Thymus (tissue), 11 donors: ENCODE measurements around the gene GRIP2. TPM values are rescaled to one million over a fixed set of nuclear protein-coding genes. Genes with fewer than 3 reads are reported as not detected.

ENCODE experiments used
- DNase-seq, 9 donors: peaks; one replicate each; pipeline ENCODE4 v3.0.0-alpha.2; 2013; ENCODE audit warnings: low spot score in 9 of 9, low read depth in 6 of 9, missing footprints in 1 of 9
- H3K27ac ChIP-seq, 2 donors: one replicate each; pipeline ENCODE4 v1.5.1; 2013; ENCODE audit warnings: control low read depth in 1 of 2, low read depth in 1 of 2, low read length in 1 of 2, mild to moderate bottlenecking in 1 of 2, moderate library complexity in 1 of 2
- H3K27me3 ChIP-seq, 2 donors: one replicate each; pipeline ENCODE4 v1.5.1; 2013; ENCODE audit warnings: low read length in 1 of 2; ENCODE audit not compliant: control insufficient read depth in 2 of 2, insufficient read depth in 1 of 2
- H3K36me3 ChIP-seq, 2 donors: one replicate each; pipeline ENCODE4 v1.5.1; 2013; ENCODE audit warnings: low read length in 1 of 2, mild to moderate bottlenecking in 1 of 2, moderate library complexity in 1 of 2; ENCODE audit not compliant: control insufficient read depth in 2 of 2, insufficient read depth in 2 of 2
- H3K4me1 ChIP-seq, 2 donors: one replicate each; pipeline ENCODE4 v1.5.1; 2013; ENCODE audit warnings: low read length in 2 of 2; ENCODE audit not compliant: control insufficient read depth in 2 of 2, insufficient read depth in 2 of 2
- H3K4me3 ChIP-seq, 2 donors: one replicate each; pipeline ENCODE4 v1.5.1; 2013; ENCODE audit warnings: low read length in 2 of 2, control low read depth in 1 of 2, mild to moderate bottlenecking in 1 of 2
- H3K9me3 ChIP-seq, 2 donors: one replicate each; pipeline ENCODE4 v1.5.1; 2013; ENCODE audit warnings: low read length in 1 of 2, mild to moderate bottlenecking in 1 of 2; ENCODE audit not compliant: control insufficient read depth in 2 of 2, insufficient read depth in 1 of 2
- WGBS: extraction: QIAGEN DNeasy Blood & Tissue Kit; methylation state at CpG from one replicate; pipeline ENCODE4 v1.1.7; 2013; 5-methylcytosine and 5-hydroxymethylcytosine counted together
- polyA plus RNA-seq: library from polyadenylated mRNA; stranded (reverse); fragments of 200-250 nt; gene quantifications from one replicate; pipeline ENCODE4 v1.2.3, GENCODE V29; 2013
- total RNA-seq: library from RNA; stranded (reverse); fragments of 120-200 nt; gene quantifications from one replicate; pipeline ENCODE4 v1.2.4, GENCODE V29; 2013
- donor health status: healthy.

The GRIP2 gene
- total and polyA plus RNA-seq, 2 donors, result 0.14 to 0.37 TPM

GRCh38 chr3:14441920-14442300, 98.2 kb downstream of the GRIP2 start:
- Histone ChIP-seq H3K36me3 (peaks cover 23% of the 10 kb centered on the region in 2 donors), H3K4me3 (no peak overlapping the region), H3K4me1 (peaks cover 5 to 15% of the 10 kb centered on the region in 2 donors), H3K27me3 (no peaks in the 10 kb centered on the region), H3K27ac (no peak overlapping the region), H3K9me3 (no peaks in the 10 kb centered on the region)
- WGBS, result 98% methylated on average over 6 of the region's 6 CpGs
- no peak for DNase-seq

GRCh38 chr3:14441240-14441919, 98.8 kb downstream of the GRIP2 start:
- Histone ChIP-seq H3K36me3 (peaks cover 18 to 21% of the 10 kb centered on the region in 2 donors), H3K9me3 (no peaks in the 10 kb centered on the region), H3K27me3 (no peaks in the 10 kb centered on the region), H3K27ac (no peak overlapping the region), H3K4me3 (no peak overlapping the region), H3K4me1 (peaks cover 5 to 15% of the 10 kb centered on the region in 2 donors)
- WGBS, result 89% methylated on average over 18 of the region's 18 CpGs
- no peak for DNase-seq

- Histone ChIP-seq H3K9me3 (no peaks in the 10 kb centered on the region), H3K27me3 (no peaks in the 10 kb centered on the region), H3K36me3 (peaks cover 11 to 15% of the 10 kb centered on the region in 2 donors), H3K4me1 (peaks cover 5 to 15% of the 10 kb centered on the region in 2 donors), H3K4me3 (no peak overlapping the region), H3K27ac (no peak overlapping the region)
- DNase-seq, result no peak
- WGBS, result 85% methylated on average over 11 of the region's 11 CpGs
Measured at GRCh38 chr3:14440531-14441239, 99.5 kb downstream of the GRIP2 start.

- no peaks in the 10 kb centered on the region for H3K27me3 ChIP-seq
- peaks cover 5 to 18% of the 10 kb centered on the region in 2 donors for H3K4me1 ChIP-seq
- H3K27ac ChIP-seq, result no peak overlapping the region
- DNase-seq, result no peak
- 76% methylated on average over 3 of the region's 3 CpGs for WGBS
- H3K9me3 ChIP-seq, result no peaks in the 10 kb centered on the region
- H3K36me3 ChIP-seq, result peaks cover 7 to 12% of the 10 kb centered on the region in 2 donors
- no peak overlapping the region for H3K4me3 ChIP-seq
Measured at GRCh38 chr3:14440168-14440518, 100.0 kb downstream of the GRIP2 start.

- no peak overlapping the region for H3K27ac ChIP-seq
- no peak for DNase-seq
- peaks cover 5 to 8% of the 10 kb centered on the region in 2 donors for H3K36me3 ChIP-seq
- H3K4me3 ChIP-seq, result no peak overlapping the region
- no peaks in the 10 kb centered on the region for H3K27me3 ChIP-seq
- peaks cover 5 to 23% of the 10 kb centered on the region in 2 donors for H3K4me1 ChIP-seq
- no peaks in the 10 kb centered on the region for H3K9me3 ChIP-seq
- 65% methylated on average over 13 of the region's 13 CpGs for WGBS
Measured at GRCh38 chr3:14439501-14440167, 100.5 kb downstream of the GRIP2 start.

Other genes starting within 250 kb of the GRIP2 start
- 8.2 TPM for gene SLC6A6, start 137.7 kb downstream of the GRIP2 start, total RNA-seq
- 5.2 TPM for gene SLC6A6, start 137.7 kb downstream of the GRIP2 start, polyA plus RNA-seq
- 19.9 TPM for gene CCDC174, start 111.4 kb upstream of the GRIP2 start, total RNA-seq
- 24.1 TPM for gene CCDC174, start 111.4 kb upstream of the GRIP2 start, polyA plus RNA-seq
- gene C3orf20, start 134.8 kb upstream of the GRIP2 start, total RNA-seq, result not detected
- 0.02 TPM for gene C3orf20, start 134.8 kb upstream of the GRIP2 start, polyA plus RNA-seq